ENCODE measurements around the gene MDGA2. TPM values are rescaled to one million over a fixed set of nuclear protein-coding genes. Genes with fewer than 3 reads are reported as not detected.

Gene MDGA2
- total and polyA plus RNA-seq, 8 donors = 0.14 to 2.9 TPM; not detected in 6

- Histone ChIP-seq H3K36me3 (no peaks in the 10 kb centered on the region), H3K4me1 (no peaks in the 10 kb centered on the region), H3K27ac (no peak overlapping the region), H3K27me3 (no peaks in the 10 kb centered on the region), H3K9me3 (no peaks in the 10 kb centered on the region), H3K4me3 (no peak overlapping the region)
- TF ChIP-seq CTCF (IDR thresholded peaks at IDR 0.05) = no peak
- TF ChIP-seq POLR2A (IDR thresholded peaks at IDR 0.05) = no peak
- no peak for TF ChIP-seq POLR2AphosphoS5 (IDR thresholded peaks at IDR 0.05)
- TF ChIP-seq EP300 (IDR thresholded peaks at IDR 0.05) = no peak
- DNase-seq = no peak
- intact Hi-C loops (cut with DNase I; ENCODE audit: low total_unique reads) = no loop called here
- 60 to 80% (median 76%) methylated on average over 2 of the region's 2 CpGs for WGBS, 5 donors
Observed at GRCh38 chr14:47220096-47220495, 455.3 kb downstream of the MDGA2 start.

- no peak for DNase-seq
- no peaks in the 10 kb centered on the region for H3K36me3 ChIP-seq
- TF ChIP-seq EP300 (IDR thresholded peaks at IDR 0.05) (no peak), CTCF (IDR thresholded peaks at IDR 0.05) (no peak), POLR2AphosphoS5 (IDR thresholded peaks at IDR 0.05) (no peak), POLR2A (IDR thresholded peaks at IDR 0.05) (no peak)
- intact Hi-C loops (cut with DNase I; ENCODE audit: low total_unique reads) = no loop called here
- no peaks in the 10 kb centered on the region for H3K27me3 ChIP-seq
- no peaks in the 10 kb centered on the region for H3K9me3 ChIP-seq
- no peak overlapping the region for H3K27ac ChIP-seq
- 86 to 89% (median 88%) methylated on average over 1 of the region's 1 CpG for WGBS, 5 donors
- H3K4me1 ChIP-seq = no peaks in the 10 kb centered on the region
- no peak overlapping the region for H3K4me3 ChIP-seq
Observed at GRCh38 chr14:47211263-47211662, 464.1 kb downstream of the MDGA2 start.

- Histone ChIP-seq H3K27ac (no peak overlapping the region), H3K9me3 (no peaks in the 10 kb centered on the region), H3K4me3 (no peak overlapping the region), H3K36me3 (no peaks in the 10 kb centered on the region), H3K27me3 (no peaks in the 10 kb centered on the region), H3K4me1 (no peaks in the 10 kb centered on the region)
- no peak for TF ChIP-seq POLR2AphosphoS5 (IDR thresholded peaks at IDR 0.05)
- TF ChIP-seq CTCF (IDR thresholded peaks at IDR 0.05) = no peak
- TF ChIP-seq EP300 (IDR thresholded peaks at IDR 0.05) = no peak
- TF ChIP-seq POLR2A (IDR thresholded peaks at IDR 0.05) = no peak
- DNase-seq = no peak
- intact Hi-C loops (cut with DNase I; ENCODE audit: low total_unique reads) = no loop called here
Observed at GRCh38 chr14:47210099-47210498, 465.3 kb downstream of the MDGA2 start.

- no peak for DNase-seq
- intact Hi-C loops (cut with DNase I; ENCODE audit: low total_unique reads) = no loop called here
- no peaks in the 10 kb centered on the region for H3K27me3 ChIP-seq
- 75 to 89% (median 83%) methylated on average over 2 of the region's 2 CpGs for WGBS, 5 donors
- H3K4me3 ChIP-seq = no peak overlapping the region
- no peaks in the 10 kb centered on the region for H3K36me3 ChIP-seq
- TF ChIP-seq POLR2AphosphoS5 (IDR thresholded peaks at IDR 0.05) (no peak), EP300 (IDR thresholded peaks at IDR 0.05) (no peak), CTCF (IDR thresholded peaks at IDR 0.05) (no peak), POLR2A (IDR thresholded peaks at IDR 0.05) (no peak)
- H3K27ac ChIP-seq = no peak overlapping the region
- no peaks in the 10 kb centered on the region for H3K4me1 ChIP-seq
- no peaks in the 10 kb centered on the region for H3K9me3 ChIP-seq
Observed at GRCh38 chr14:47208434-47208833, 467.0 kb downstream of the MDGA2 start.

Data from stomach (tissue), 9 donors.